ENCODE measurements around the gene PLOD1.

DNA sequence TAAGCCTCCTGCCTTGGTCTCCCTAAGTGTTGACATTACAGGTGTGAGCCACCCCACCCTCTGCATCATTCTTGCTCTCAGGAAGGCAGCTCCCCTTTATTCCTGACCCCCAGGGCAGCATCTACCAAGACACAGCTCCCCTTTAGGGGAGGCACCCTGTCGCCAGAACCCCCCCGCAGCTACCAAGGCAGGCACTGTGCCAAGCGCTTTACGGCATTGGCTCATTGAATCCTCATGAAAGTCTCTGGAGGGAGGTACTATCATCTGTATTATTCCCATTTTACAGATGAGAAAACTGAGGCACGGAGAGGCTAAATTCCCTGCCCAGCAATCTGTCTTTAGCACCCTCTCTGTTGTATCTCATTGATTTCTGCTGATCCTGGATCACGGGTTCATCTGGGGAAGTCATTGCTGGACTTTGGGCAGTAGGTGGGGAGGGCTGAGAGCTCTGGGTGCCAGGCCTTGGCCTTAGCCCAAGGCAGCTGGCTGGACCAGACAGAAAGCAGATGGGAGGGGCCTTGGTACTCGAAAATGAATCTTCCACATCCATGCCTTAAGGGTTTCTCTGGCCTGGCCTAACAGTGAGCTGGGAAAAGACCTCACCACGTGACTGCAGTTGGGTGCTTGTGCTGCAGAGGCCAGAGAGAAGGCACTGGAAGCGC is 5.9 kb downstream of the PLOD1 start:
- TF ChIP-seq CTCF (conservative IDR thresholded peaks at IDR 0.05 in 1 of 2, IDR thresholded peaks at IDR 0.05 in 1 of 2; ENCODE audit: low read depth in 1 of 2, low read length in 2 of 2) (no peak), EZH2 (IDR thresholded peaks at IDR 0.05; ENCODE audit: low read length, missing control alignments) (no peak)
